NOMO-1 treated with DMSO at 0.1 percent for 48 hours (cell line): ENCODE results near the gene CNTLN.
"Not testable (repeated sequence)": the region's sequence is repeated elsewhere in the genome, so short reads cannot be mapped to it uniquely, and the experiment has no call there.

ENCODE experiments used
- DNase-seq: peaks from one replicate; lab custom pipeline; 2025; ENCODE audit not compliant: unreplicated experiment; lab: John Stamatoyannopoulos, UW

CNTLN gene

GRCh38 chr9:17185481-17186029 lies 50.7 kb downstream of the CNTLN start:
- no peak for DNase-seq

DNA sequence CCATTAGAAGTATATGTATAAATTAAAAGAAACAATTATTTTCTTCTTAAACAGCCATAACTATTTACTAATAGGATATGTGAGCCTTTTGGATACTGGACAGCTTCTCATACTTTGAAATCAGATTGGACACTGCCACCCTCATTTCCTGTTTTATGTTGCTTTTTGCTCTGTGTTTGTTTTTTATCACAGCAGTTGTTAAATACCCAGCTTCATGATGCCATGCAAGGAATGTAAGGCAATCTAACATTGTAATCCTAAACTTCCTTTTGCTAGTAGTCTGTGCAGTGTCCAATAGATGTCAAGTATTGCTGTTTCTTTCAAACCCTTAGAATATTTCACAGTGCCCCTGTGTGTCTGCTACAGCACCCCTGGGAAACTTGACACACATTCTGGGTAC lies 56.2 kb downstream of the CNTLN start:
- DNase-seq, result no peak

GRCh38 chr9:17204611-17205152 lies 69.8 kb downstream of the CNTLN start:
- DNase-seq, result no peak

DNA sequence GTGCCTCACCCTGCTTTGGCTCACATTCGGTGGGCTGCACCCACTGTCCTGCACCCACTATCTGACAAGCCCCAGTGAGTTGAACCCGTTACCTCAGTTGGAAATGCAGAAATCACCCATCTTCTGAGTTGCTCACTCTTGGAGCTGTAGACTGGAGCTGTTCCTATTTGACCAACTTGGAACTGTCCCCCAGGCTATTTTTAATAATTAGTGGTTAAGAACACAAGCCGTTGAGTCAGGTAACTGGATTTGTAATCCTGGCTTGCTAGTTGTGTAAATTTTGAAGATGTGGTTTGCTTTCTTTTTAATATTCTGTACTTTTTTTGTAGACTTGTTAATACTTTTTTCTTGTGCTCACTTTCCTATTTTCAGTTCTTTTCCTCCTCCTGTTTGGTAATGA lies 81.2 kb downstream of the CNTLN start:
- no peak for DNase-seq

DNA sequence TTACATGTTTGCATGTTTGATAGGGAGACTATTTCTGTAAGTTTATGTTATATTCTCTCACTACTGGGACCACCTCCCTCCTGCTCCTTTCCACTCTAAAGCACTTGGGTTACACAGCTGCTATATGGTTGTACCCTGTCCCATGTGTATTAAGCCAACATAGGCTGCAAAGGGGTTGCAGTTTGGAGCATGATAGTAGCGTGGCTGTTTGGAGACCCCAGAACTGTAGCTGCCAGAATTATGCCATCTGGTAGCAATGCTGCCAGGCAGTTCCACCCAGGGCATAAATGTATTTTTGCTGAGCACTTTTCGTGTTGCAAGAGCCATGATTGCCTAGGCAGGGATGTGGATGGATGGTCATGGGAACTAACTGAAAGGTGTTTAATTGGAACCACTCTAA lies 81.8 kb downstream of the CNTLN start:
- no peak for DNase-seq

- no peak for DNase-seq
These were observed 82.4 kb downstream of the CNTLN start for GRCh38 chr9:17217272-17217671.

- DNase-seq, result no peak
These were observed 84.4 kb downstream of the CNTLN start for GRCh38 chr9:17219261-17219660.

DNA sequence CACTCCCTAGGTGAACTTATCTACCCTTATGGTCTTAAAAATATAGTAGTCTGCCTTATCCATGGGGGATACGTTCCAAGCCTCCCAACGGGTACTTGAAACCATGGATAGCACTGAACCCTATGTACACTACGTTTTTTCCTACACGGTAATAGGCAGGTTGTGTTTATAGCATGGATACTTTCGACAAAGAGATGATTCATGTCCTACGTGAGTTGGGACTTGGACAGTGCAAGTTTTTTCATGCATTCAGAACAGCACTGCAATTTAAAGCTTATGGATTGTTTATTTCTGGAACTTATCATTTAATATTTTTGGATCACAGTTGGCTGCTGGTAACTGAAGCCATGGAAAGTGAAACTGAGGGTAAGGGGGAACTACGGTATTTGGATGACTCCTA lies 88.1 kb downstream of the CNTLN start:
- DNase-seq, result no peak

DNA sequence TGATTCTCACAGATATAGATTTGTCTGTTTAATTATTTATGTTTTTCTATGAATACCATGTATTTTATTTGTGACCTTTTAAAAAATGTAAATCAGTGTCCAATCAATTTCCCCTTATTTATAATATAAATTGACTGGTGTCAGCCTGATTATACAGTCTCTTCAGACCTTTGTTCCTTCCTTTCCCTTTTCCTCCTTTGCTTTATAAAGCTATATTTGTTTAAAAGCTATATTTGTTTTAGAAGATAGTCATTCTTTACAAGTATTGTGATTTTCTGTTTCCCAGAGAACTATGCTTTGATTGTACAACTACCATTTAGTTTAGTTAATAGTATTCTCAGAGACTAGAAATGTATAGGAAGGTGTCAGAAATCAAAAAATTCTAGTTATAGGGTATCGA lies 90.6 kb downstream of the CNTLN start:
- no peak for DNase-seq

- no peak for DNase-seq
These were observed 95.2 kb downstream of the CNTLN start for GRCh38 chr9:17229945-17230560.

GRCh38 chr9:17230646-17231045 lies 95.8 kb downstream of the CNTLN start:
- DNase-seq, result no peak

DNA sequence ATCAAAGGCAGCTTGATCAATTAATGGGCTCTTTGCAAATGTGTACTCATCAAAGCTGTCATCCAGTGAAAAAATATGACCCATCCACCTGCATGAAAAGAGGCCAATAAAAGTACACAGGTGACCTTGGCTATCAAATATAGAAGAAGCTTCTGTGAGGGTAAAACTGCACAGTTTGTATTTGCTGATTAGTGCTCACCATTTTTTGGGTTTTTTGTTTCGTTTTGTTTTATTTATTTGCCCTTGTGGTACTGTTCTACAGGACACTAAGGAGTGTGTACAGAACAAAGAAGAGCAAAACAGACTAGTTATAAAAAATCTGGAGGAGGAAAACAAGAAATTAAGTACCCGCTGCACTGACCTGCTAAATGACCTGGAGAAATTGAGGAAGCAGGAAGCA lies 101.3 kb downstream of the CNTLN start:
- DNase-seq, result no peak

DNA sequence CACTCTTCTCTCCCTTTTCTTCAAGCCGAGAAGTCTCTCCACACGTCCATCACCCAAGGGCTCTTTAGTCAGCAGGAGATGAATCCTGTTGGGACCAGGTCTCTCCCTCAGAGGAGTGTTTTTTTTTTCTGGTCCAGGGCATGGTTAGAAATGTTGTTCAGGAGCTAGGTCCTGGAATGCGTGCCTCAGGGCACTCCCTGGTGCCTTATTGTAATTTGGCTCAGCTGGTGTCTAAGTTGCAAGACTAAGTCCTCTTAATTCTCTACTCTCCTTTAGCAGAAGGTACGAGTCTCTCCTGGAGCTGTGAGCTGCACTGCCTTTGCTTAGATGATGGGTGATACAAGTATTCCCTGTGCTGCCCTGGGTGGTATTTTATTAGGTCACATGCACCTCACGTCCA lies 111.9 kb downstream of the CNTLN start:
- no peak for DNase-seq

GRCh38 chr9:17251100-17251499 lies 116.3 kb downstream of the CNTLN start:
- DNase-seq, result no peak

DNA sequence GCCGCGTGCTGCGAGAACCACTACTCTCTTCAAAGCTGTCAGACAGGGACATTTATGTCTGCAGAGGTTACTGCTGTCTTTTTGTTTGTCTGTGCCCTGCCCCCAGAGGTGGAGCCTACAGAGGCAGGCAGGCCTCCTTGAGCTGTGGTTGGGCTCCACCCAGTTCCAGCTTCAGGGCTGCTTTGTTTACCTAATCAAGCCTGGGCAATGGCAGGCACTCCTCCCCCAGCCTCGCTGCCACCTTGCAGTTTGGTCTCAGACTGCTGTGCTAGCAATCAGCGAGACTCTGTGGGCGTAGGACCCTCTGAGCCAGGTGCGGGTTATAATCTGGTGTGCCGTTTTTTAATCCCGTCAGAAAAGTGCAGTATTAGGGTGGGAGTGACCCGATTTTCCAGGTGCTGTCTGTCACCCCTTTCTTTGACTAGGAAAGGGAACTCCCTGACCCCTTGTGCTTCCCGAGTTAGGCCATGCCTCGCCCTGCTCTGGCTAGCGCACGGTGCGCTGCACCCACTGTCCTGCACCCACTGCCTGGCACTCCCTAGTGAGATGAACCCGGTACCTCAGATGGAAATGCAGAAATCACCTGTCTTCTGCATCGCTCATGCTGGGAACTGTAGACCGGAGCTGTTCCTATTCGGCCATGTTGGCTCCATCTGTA lies 133.8 kb downstream of the CNTLN start:
- DNase-seq, result not testable (repeated sequence)

- no peak for DNase-seq
These were observed 135.0 kb downstream of the CNTLN start for GRCh38 chr9:17269799-17270198.

DNA sequence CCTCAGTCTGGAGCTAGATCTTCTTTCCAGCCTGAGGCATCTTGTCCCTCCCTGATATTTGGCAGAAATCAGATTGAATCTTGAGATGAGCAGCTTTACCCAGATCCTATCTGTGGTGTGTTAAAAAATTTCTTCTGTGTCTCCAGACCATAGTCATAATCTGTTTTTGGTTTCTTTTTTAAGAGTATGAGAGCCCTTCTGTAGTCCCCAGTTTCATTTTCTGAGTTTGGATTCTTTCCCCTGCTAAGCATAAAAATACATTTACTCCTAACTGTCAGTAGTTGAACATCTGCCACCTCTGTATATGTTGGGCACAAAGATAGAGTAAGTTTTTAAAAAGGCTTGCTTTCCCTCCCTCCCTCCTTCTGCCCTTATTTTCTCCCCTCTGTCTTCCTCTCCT lies 137.7 kb downstream of the CNTLN start:
- DNase-seq, result no peak

GRCh38 chr9:17280350-17281012 lies 145.6 kb downstream of the CNTLN start:
- DNase-seq, result no peak

DNA sequence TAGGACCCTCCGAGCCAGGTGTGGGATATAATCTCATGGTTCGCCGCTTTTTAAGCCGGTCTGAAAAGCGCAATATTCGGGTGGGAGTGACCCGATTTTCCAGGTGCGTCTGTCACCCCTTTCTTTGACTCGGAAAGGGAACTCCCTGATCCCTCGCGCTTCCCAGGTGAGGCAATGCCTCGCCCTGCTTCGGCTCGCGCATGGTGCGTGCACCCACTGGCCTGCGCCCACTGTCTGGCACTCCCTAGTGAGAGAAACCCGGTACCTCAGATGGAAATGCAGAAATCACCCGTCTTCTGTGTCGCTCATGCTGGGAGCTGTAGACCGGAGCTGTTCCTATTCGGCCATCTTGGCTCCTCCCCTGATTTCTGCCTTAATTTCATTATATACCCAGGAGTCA lies 155.8 kb downstream of the CNTLN start:
- not testable (repeated sequence) for DNase-seq

DNA sequence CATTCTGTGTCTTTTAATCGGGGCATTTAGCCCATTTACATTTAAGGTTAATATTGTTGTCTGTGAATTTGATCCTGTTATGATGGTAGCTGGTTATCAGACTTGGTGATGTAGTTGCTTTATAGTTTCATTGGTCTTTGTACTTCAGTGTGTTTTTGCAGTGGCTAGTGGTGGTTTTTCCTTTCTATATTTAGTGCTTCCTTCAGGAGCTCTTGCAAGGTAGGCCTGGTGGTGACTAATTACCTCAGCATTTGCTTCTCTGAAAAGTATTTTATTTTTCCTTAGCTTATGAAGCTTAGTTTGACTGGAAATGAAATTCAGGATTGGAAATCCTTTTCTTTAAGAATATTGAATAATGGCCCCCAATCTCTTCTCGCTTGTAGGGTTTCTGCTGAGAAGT lies 156.9 kb downstream of the CNTLN start:
- no peak for DNase-seq

DNA sequence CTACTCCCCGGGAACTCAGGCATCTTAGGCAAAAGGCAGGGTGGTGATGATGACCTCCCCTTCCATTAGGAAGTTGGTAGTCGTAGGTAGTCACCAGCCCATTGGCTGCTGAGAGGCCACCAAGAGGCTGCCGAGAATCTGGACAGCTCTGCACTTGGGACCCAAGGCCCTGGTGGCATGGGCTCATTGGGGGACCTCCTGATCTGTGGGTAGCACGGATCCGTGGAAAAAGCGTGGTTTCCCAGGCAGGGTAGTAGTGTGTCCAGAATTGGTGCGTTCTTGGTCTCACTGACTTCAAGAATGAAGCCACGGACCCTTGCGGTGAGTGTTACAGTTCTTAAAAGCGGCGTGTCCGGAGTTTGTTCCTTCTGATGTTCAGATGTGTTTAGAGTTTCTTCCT lies 158.8 kb downstream of the CNTLN start:
- no peak for DNase-seq
